Cardiac muscle cell (in vitro differentiated cells and primary cell): Measurements from ENCODE around the gene DMXL2. TPM values are rescaled to one million over a fixed set of nuclear protein-coding genes. Genes with fewer than 3 reads are reported as not detected.

ENCODE experiments used
- DNase-seq, 2 donors: peaks; one replicate each; pipeline versions ENCODE4 v3.0.0 to v3.0.0-alpha.2; 2010 to 2017; ENCODE audit warnings: low read depth in 1 of 2, low spot score in 1 of 2
- H3K27ac ChIP-seq: fragments of 200-600 bp; sonication (generic); 2 replicates; pipeline ENCODE4 v1.5.1; 2016
- H3K27me3 ChIP-seq: fragments of 200-600 bp; sonication (generic); 2 replicates; pipeline ENCODE4 v1.6.0; 2016; ENCODE audit warnings: control low read depth
- H3K36me3 ChIP-seq: fragments of 200-600 bp; sonication (generic); 2 replicates; pipeline ENCODE4 v1.5.1; 2016; ENCODE audit warnings: control low read depth
- H3K4me1 ChIP-seq: fragments of 200-600 bp; sonication (generic); 2 replicates; pipeline ENCODE4 v1.8.1; 2017; ENCODE audit warnings: low read depth, mild to moderate bottlenecking, mixed run types
- H3K4me3 ChIP-seq: fragments of 200-600 bp; sonication (generic); 2 replicates; pipeline ENCODE4 v1.5.1; 2016; ENCODE audit warnings: mild to moderate bottlenecking
- H3K9me3 ChIP-seq: fragments of 200-600 bp; sonication (generic); 2 replicates; pipeline ENCODE4 v1.5.1; 2017; ENCODE audit warnings: low read depth, mild to moderate bottlenecking, control low read depth
- CTCF ChIP-seq: IDR thresholded peaks from 2 replicates; pipeline ENCODE4 v1.5.1; 2012; ENCODE audit warnings: low read depth, mild to moderate bottlenecking, low read length
- polyA plus RNA-seq: library from polyadenylated mRNA; unstranded; fragments of >200 nt; fragmentation: Nextera tagmentation; extraction: Ambion mirVana; gene quantifications from 2 replicates; pipeline ENCODE4 v1.2.1, GENCODE V29; 2016
- total RNA-seq: library from RNA; depleted of rRNA; stranded (reverse); fragments of >200 nt; gene quantifications from 2 replicates; pipeline ENCODE4 v1.2.3, GENCODE V29; 2016

DMXL2 gene
- total and polyA plus RNA-seq, 2 experiments from 2014 or later: 16.3 to 34.0 TPM

- Histone ChIP-seq H3K36me3 (no peaks in the 10 kb centered on the region), H3K27me3 (no peaks in the 10 kb centered on the region), H3K9me3 (no peaks in the 10 kb centered on the region), H3K4me1 (no peaks in the 10 kb centered on the region), H3K27ac (no peak overlapping the region), H3K4me3 (no peak overlapping the region)
- TF ChIP-seq CTCF: peak; percentile 73
- peak; percentile 17 to 55 for DNase-seq
These were observed 85.5 kb downstream of the DMXL2 start for GRCh38 chr15:51536965-51537574.

- no peak overlapping the region for H3K27ac ChIP-seq
- no peak overlapping the region for H3K4me3 ChIP-seq
- TF ChIP-seq CTCF: no peak
These were observed 88.7 kb downstream of the DMXL2 start for GRCh38 chr15:51533672-51534398.

GRCh38 chr15:51526955-51527354 lies 95.6 kb downstream of the DMXL2 start:
- no peak for TF ChIP-seq CTCF
- Histone ChIP-seq H3K36me3 (peaks cover 4% of the 10 kb centered on the region), H3K27me3 (no peaks in the 10 kb centered on the region), H3K9me3 (no peaks in the 10 kb centered on the region), H3K27ac (no peak overlapping the region), H3K4me3 (no peak overlapping the region), H3K4me1 (no peaks in the 10 kb centered on the region)
- no peak for DNase-seq

More at GRCh38 chr15:51533672-51534398, 88.7 kb downstream of the DMXL2 start:
- DNase-seq: no peak
- H3K4me1 ChIP-seq: no peaks in the 10 kb centered on the region
- H3K36me3 ChIP-seq: no peaks in the 10 kb centered on the region
- H3K27me3 ChIP-seq: no peaks in the 10 kb centered on the region
- H3K9me3 ChIP-seq: no peaks in the 10 kb centered on the region

GRCh38 chr15:51524376-51524775 lies 98.2 kb downstream of the DMXL2 start:
- H3K27me3 ChIP-seq: no peaks in the 10 kb centered on the region
- no peaks in the 10 kb centered on the region for H3K4me1 ChIP-seq
- no peak for TF ChIP-seq CTCF
- H3K4me3 ChIP-seq: no peak overlapping the region
- H3K27ac ChIP-seq: no peak overlapping the region
- no peak for DNase-seq
- H3K9me3 ChIP-seq: no peaks in the 10 kb centered on the region
- peaks cover 4% of the 10 kb centered on the region for H3K36me3 ChIP-seq

- Histone ChIP-seq H3K4me3 (no peak overlapping the region), H3K4me1 (no peaks in the 10 kb centered on the region), H3K27me3 (no peaks in the 10 kb centered on the region), H3K9me3 (no peaks in the 10 kb centered on the region), H3K36me3 (peaks cover 12% of the 10 kb centered on the region), H3K27ac (no peak overlapping the region)
- no peak for DNase-seq
- no peak for TF ChIP-seq CTCF
These were observed 106.3 kb downstream of the DMXL2 start for GRCh38 chr15:51516291-51516690.
